Mucosa of rectum (tissue), 2 donors: ENCODE measurements around the gene COPS2.
"Not testable (repeated sequence)": the region's sequence is repeated elsewhere in the genome, so short reads cannot be mapped to it uniquely, and the experiment has no call there.

Source experiments
- H3K27ac ChIP-seq, 2 donors: one replicate each; pipeline ENCODE4 v1.7.0; 2013; ENCODE audit warnings: inconsistent platforms in 2 of 2, low read depth in 2 of 2, low read length in 2 of 2
- H3K27me3 ChIP-seq, 2 donors: one replicate each; pipeline ENCODE4 v1.7.0; 2013; ENCODE audit warnings: low read length in 2 of 2; ENCODE audit not compliant: control insufficient read depth in 2 of 2, insufficient read depth in 2 of 2
- H3K36me3 ChIP-seq, 2 donors: one replicate each; pipeline ENCODE4 v1.7.0; 2013; ENCODE audit warnings: low read length in 2 of 2; ENCODE audit not compliant: control insufficient read depth in 2 of 2, insufficient read depth in 2 of 2
- H3K4me1 ChIP-seq, 2 donors: one replicate each; pipeline ENCODE4 v1.7.0; 2013; ENCODE audit warnings: low read length in 2 of 2, mild to moderate bottlenecking in 1 of 2; ENCODE audit not compliant: control insufficient read depth in 2 of 2, insufficient read depth in 2 of 2
- H3K4me3 ChIP-seq, 2 donors: one replicate each; pipeline ENCODE4 v1.7.0; 2013; ENCODE audit warnings: low read length in 2 of 2
- H3K9ac ChIP-seq, 2 donors: one replicate each; pipeline ENCODE4 v1.7.0; 2013; ENCODE audit warnings: low read length in 2 of 2, low read depth in 1 of 2, mild to moderate bottlenecking in 1 of 2
- H3K9me3 ChIP-seq, 2 donors: one replicate each; pipeline ENCODE4 v1.7.0; 2013; ENCODE audit warnings: low read length in 2 of 2; ENCODE audit not compliant: control insufficient read depth in 2 of 2
- donor health status: healthy.
- donor health status: Normal muscosa, but diverticular disease.

The COPS2 gene

DNA sequence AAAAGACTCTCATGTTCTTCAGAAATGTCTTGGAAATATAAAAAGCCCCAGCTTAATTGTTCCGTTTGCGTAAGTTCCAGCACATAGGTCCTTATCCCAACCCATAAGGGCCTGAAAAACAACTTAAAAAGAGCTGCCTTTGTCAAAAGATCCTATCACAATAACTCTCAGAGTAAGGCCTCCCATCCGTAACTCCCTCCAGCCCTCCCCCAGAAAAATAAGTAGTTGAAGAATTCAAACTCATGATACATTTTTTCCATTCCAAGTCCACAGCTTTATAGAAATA is 71.2 kb downstream of the COPS2 start:
- no peak overlapping the region for H3K9ac ChIP-seq
- no peaks in the 10 kb centered on the region for H3K9me3 ChIP-seq
- no peaks in the 10 kb centered on the region for H3K4me1 ChIP-seq
- H3K4me3 ChIP-seq = no peak overlapping the region
- no peaks in the 10 kb centered on the region for H3K27me3 ChIP-seq
- no peak overlapping the region for H3K27ac ChIP-seq
- H3K36me3 ChIP-seq = no peaks in the 10 kb centered on the region

DNA sequence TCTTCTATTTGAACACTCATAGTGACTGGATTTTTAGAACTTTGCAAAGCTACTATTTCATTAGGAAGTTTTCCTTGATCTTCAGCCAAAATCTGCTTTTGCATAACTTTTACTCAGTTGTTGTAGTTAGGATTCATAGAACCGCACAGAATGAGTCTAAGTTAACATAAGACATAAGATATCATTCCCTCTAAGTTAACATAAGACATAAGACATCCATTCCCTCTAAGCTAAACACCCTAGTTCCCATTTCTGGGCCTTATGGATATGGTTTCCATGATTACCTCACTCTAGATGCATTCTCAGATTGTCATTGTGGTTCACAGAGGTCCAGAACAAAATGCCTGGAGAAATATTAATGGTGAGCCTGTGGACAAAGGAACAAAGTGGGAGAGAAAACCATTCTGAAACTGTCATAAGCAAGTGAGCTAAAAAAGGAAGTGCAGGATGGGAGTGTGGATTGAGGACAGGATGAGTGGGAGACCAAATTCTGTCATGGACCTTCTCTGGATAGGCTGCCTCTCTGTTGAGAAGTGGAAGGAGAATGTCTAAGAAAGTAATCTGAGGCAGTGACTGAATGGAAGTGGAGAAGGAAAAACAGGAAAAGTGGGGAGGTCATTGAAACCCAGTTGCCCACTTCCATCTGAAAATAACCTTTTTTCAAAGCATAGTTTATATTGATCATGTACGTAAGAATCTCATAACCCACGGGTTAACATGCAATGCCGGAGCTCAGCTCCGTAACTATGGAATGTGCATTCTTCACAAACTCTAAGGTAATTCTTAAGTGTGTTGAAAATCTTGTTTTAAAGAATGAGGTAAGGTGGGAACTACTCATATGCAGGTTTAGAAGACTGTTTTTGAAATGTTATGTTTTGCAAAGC is 71.8 kb downstream of the COPS2 start:
- H3K27me3 ChIP-seq = no peaks in the 10 kb centered on the region
- no peaks in the 10 kb centered on the region for H3K36me3 ChIP-seq
- H3K4me3 ChIP-seq = no peak overlapping the region
- no peaks in the 10 kb centered on the region for H3K9me3 ChIP-seq
- H3K9ac ChIP-seq = no peak overlapping the region
- no peaks in the 10 kb centered on the region for H3K4me1 ChIP-seq
- no peak overlapping the region for H3K27ac ChIP-seq

DNA sequence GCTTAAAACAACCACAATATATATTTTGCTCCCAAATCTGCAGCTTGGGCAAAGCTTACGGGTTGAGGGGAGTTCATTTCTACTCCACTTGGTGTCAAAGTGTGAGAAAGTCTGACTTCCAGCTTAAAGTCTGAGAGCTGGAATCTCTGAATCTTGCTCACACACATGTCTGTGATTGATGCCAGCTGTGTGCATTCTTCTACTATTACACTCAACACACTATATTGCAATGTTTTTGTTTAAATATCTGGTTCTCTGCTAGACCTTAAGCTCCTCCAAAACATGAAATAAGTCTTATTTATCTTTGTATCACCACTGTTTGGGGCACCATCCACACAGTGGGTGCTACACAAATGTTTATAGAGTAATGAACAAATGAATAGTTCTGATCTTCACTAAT is 72.4 kb downstream of the COPS2 start:
- H3K27ac ChIP-seq = no peak overlapping the region
- H3K9me3 ChIP-seq = no peaks in the 10 kb centered on the region
- no peaks in the 10 kb centered on the region for H3K36me3 ChIP-seq
- no peaks in the 10 kb centered on the region for H3K4me1 ChIP-seq
- no peaks in the 10 kb centered on the region for H3K27me3 ChIP-seq
- no peak overlapping the region for H3K9ac ChIP-seq
- no peak overlapping the region for H3K4me3 ChIP-seq

DNA sequence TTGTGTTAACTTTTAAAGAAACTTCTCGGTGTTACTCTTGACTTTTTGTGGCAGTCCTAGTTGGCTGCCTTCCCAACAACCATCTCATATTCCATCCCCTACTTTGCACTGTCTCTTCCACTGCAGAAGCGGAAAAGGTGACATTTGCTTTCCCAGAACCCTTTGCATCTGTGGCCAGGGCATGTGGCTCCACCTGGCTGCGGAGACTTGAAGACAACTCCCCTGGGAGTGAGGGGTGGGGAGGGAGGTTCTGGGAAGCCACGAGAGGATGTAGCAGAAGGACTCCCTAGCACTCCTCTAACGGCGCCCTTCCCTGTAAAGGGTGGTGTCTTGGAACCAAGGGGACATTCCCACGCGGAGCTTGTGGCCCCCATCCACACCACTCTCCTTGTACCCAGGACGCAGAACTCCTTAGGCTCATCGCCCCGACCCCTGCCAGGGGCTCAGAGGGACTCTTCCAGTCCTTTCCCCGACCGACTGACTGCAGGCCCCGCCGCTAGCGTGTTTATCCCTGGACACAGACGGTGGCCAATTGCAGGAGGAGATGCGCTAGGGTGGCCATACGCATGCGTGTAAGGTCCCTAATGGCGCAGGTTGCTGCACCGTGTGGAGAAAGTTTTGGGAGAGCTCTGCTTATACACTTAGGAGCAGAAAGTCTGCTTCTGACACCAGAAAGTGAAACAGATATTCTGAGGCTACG is 75.9 kb downstream of the COPS2 start:
- Histone ChIP-seq H3K9me3 (no peaks in the 10 kb centered on the region), H3K36me3 (no peaks in the 10 kb centered on the region), H3K9ac (no peak overlapping the region), H3K4me3 (no peak overlapping the region), H3K27me3 (no peaks in the 10 kb centered on the region), H3K4me1 (no peaks in the 10 kb centered on the region), H3K27ac (no peak overlapping the region)

GRCh38 chr15:49075881-49076280 is 79.5 kb downstream of the COPS2 start:
- Histone ChIP-seq H3K36me3 (no peaks in the 10 kb centered on the region), H3K27me3 (no peaks in the 10 kb centered on the region), H3K27ac (no peak overlapping the region), H3K4me1 (no peaks in the 10 kb centered on the region), H3K9me3 (no peaks in the 10 kb centered on the region), H3K4me3 (no peak overlapping the region), H3K9ac (no peak overlapping the region)

DNA sequence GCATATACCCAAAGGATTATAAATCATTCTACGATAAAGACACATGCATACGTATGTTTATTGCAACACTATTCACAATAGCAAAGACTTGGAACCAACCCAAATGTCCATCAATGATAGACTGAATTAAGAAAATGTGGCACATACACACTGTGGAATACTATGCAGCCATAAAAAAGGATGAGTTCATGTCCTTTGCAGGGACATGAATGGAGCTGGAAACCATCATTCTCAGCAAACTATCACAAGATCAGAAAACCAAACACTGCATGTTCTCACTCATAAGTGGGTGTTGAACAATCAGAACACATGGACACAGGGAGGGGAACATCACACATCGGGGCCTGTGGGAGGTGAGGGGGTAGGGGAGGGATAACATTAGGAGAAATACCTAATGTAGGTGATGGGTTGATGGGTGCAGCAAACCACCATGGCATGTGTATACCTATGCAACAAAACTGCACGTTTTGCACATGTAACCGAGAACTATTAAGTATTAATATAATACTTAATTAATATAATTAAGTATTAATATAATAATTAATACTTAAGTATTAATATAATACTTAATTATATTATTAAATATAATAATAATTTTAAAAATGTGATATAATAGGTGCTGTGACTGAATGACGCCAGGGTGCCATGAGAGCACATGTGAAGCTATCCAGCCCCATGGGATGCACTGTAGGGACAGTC is 80.7 kb downstream of the COPS2 start:
- H3K27me3 ChIP-seq, H3K9me3 ChIP-seq: not testable (repeated sequence)

More for the DNA sequence above, 80.7 kb downstream of the COPS2 start:
- H3K4me3 ChIP-seq, H3K36me3 ChIP-seq, H3K27ac ChIP-seq, H3K4me1 ChIP-seq, H3K9ac ChIP-seq: not testable (repeated sequence)
